GM23248 (cell line): ENCODE data around the gene ARID4B. TPM values are rescaled to one million over a fixed set of nuclear protein-coding genes. Genes with fewer than 3 reads are reported as not detected.
"Not testable (repeated sequence)": the region's sequence is repeated elsewhere in the genome, so short reads cannot be mapped to it uniquely, and the experiment has no call there.

Experiments
- DNase-seq: peaks from one replicate; pipeline ENCODE4 v3.0.0-alpha.2; 2015
- H2AFZ ChIP-seq: fragments of 200-600 bp; sonication (generic); 2 replicates; pipeline ENCODE4 v1.6.1; 2016; ENCODE audit warnings: antibody characterized with exemption
- H3F3A ChIP-seq: fragments of 200-600 bp; sonication (generic); 2 replicates; pipeline ENCODE4 v1.6.1; 2016; ENCODE audit warnings: mild to moderate bottlenecking, antibody characterized with exemption, mixed run types; ENCODE audit not compliant: insufficient read depth
- H3K27ac ChIP-seq: fragments of 200-600 bp; sonication (generic); 2 replicates; pipeline ENCODE4 v1.5.1; 2016; ENCODE audit warnings: mild to moderate bottlenecking
- H3K27me3 ChIP-seq: fragments of 200-600 bp; sonication (generic); replicated peaks from 2 replicates; pipeline ENCODE4 v1.6.1; 2016; ENCODE audit warnings: mild to moderate bottlenecking; ENCODE audit not compliant: insufficient read depth
- H3K36me3 ChIP-seq: fragments of 200-600 bp; sonication (generic); 2 replicates; pipeline ENCODE4 v1.6.1; 2016; ENCODE audit warnings: low read depth, mild to moderate bottlenecking
- H3K4me1 ChIP-seq: fragments of 200-600 bp; sonication (generic); 2 replicates; pipeline ENCODE4 v1.6.1; 2016; ENCODE audit warnings: mild to moderate bottlenecking; ENCODE audit not compliant: insufficient read depth
- H3K4me2 ChIP-seq: fragments of 200-600 bp; sonication (generic); one replicate; pipeline ENCODE4 v1.6.1; 2016; ENCODE audit warnings: mild to moderate bottlenecking; ENCODE audit not compliant: unreplicated experiment
- H3K4me3 ChIP-seq: fragments of 200-600 bp; sonication (generic); 2 replicates; pipeline ENCODE4 v1.5.1; 2016; ENCODE audit warnings: mild to moderate bottlenecking
- H3K79me2 ChIP-seq: fragments of 200-600 bp; sonication (generic); 2 replicates; pipeline ENCODE4 v1.6.1; 2016; ENCODE audit warnings: mild to moderate bottlenecking; ENCODE audit not compliant: insufficient read depth
- H3K9ac ChIP-seq: fragments of 200-600 bp; sonication (generic); 2 replicates; pipeline ENCODE4 v1.6.1; 2016; ENCODE audit warnings: mild to moderate bottlenecking
- H3K9me2 ChIP-seq: fragments of 200-600 bp; sonication (generic); 2 replicates; pipeline ENCODE4 v1.6.1; 2016; ENCODE audit warnings: mixed run types, mild to moderate bottlenecking, moderate library complexity; ENCODE audit not compliant: insufficient read depth
- H3K9me3 ChIP-seq: fragments of 200-600 bp; sonication (generic); one replicate; pipeline ENCODE4 v1.6.1; 2017; ENCODE audit warnings: low read depth
- H4K20me1 ChIP-seq: fragments of 200-600 bp; sonication (generic); 2 replicates; pipeline ENCODE4 v1.6.0; 2016; ENCODE audit not compliant: insufficient read depth
- EZH2 ChIP-seq: fragments of 200-600 bp; sonication (generic); IDR thresholded peaks from 2 replicates; pipeline ENCODE4 v1.6.1; 2018; ENCODE audit warnings: antibody characterized with exemption, mild to moderate bottlenecking; ENCODE audit not compliant: insufficient read depth, poor library complexity, severe bottlenecking
- EZH2phosphoT487 ChIP-seq: fragments of 200-600 bp; sonication (generic); IDR thresholded peaks from 2 replicates; pipeline ENCODE4 v1.6.1; 2018; ENCODE audit warnings: antibody characterized with exemption, moderate library complexity, mild to moderate bottlenecking, low read depth; ENCODE audit not compliant: insufficient read depth
- WGBS, 2 experiments: methylation state at CpG; one replicate each; pipeline ENCODE4 v1.1.6; 2015 to 2017; ENCODE audit warnings: low lambda C conversion rate in 2 of 2, low coverage in 1 of 2; ENCODE audit errors: missing lambda C conversion rate in 2 of 2; 5-methylcytosine and 5-hydroxymethylcytosine counted together
- in situ Hi-C: fragments of 300-500 bp; cut with MboI; formaldehyde crosslinking; loops from 2 replicates; pipeline ENCODE4 v1.15.0; 2020
- polyA plus RNA-seq: library from polyadenylated mRNA; unstranded; fragments of >200 nt; fragmentation: Nextera tagmentation; extraction: Ambion mirVana; gene quantifications from 2 replicates; pipeline ENCODE4 v1.2.1, GENCODE V29; 2016
- total RNA-seq: library from RNA; depleted of rRNA; stranded (reverse); fragments of >200 nt; shearing (Covaris generic); gene quantifications from 2 replicates; pipeline ENCODE4 v1.2.3, GENCODE V29; 2014

ARID4B gene
- total and polyA plus RNA-seq, 2 experiments from 2014 or later = 17.8 to 25.6 TPM

GRCh38 chr1:235215453-235215852, 112.5 kb downstream of the ARID4B start:
- WGBS, 2 experiments = 100% methylated on average over 1 of the region's 1 CpG
- H3K27ac ChIP-seq = no peak overlapping the region
- H3K4me1 ChIP-seq = no peaks in the 10 kb centered on the region
- no peak overlapping the region for H2AFZ ChIP-seq
- no peaks in the 10 kb centered on the region for H3K9me3 ChIP-seq
- H3K9ac ChIP-seq = no peak overlapping the region
- in situ Hi-C loops = no loop called here
- DNase-seq = no peak
- H3K27me3 ChIP-seq = no peaks in the 10 kb centered on the region
- peaks cover 16% of the 10 kb centered on the region; the same call in 1 of the 2 replicates for H3K79me2 ChIP-seq
- no peaks in the 10 kb centered on the region for H4K20me1 ChIP-seq
- H3K9me2 ChIP-seq = no peaks in the 10 kb centered on the region
- no peaks in the 10 kb centered on the region for H3F3A ChIP-seq
- H3K36me3 ChIP-seq = peaks cover 29% of the 10 kb centered on the region
- H3K4me2 ChIP-seq = no peak overlapping the region
- no peak overlapping the region for H3K4me3 ChIP-seq
- TF ChIP-seq EZH2 = no peak
- TF ChIP-seq EZH2phosphoT487 = no peak

GRCh38 chr1:235214962-235215361, 113.0 kb downstream of the ARID4B start:
- H3K4me1 ChIP-seq, H2AFZ ChIP-seq, H3K4me3 ChIP-seq, DNase-seq, H3K4me2 ChIP-seq, in situ Hi-C loops, H3F3A ChIP-seq, H3K9me3 ChIP-seq, H3K9me2 ChIP-seq, H3K9ac ChIP-seq, H3K27ac ChIP-seq, H4K20me1 ChIP-seq, H3K27me3 ChIP-seq: not testable (repeated sequence)
- peaks cover 26% of the 10 kb centered on the region for H3K36me3 ChIP-seq
- 95 to 100% methylated on average over 2 of the region's 2 CpGs for WGBS, 2 experiments
- peaks cover 16% of the 10 kb centered on the region; the same call in 1 of the 2 replicates for H3K79me2 ChIP-seq

- in situ Hi-C loops = no loop called here
- TF ChIP-seq EZH2 (no peak), EZH2phosphoT487 (no peak)
- H3K36me3 ChIP-seq = peaks cover 24% of the 10 kb centered on the region
- no peaks in the 10 kb centered on the region for H3K4me1 ChIP-seq
- peaks cover 16% of the 10 kb centered on the region; the same call in 1 of the 2 replicates for H3K79me2 ChIP-seq
- DNase-seq = no peak
- H3K4me2 ChIP-seq = no peak overlapping the region
- H4K20me1 ChIP-seq = no peaks in the 10 kb centered on the region
- no peak overlapping the region for H3K9ac ChIP-seq
- WGBS, 2 experiments = 95 to 96% methylated on average over 6 of the region's 6 CpGs
- no peaks in the 10 kb centered on the region for H3F3A ChIP-seq
- H3K9me2 ChIP-seq = no peaks in the 10 kb centered on the region
- H3K27ac ChIP-seq = no peak overlapping the region
- no peak overlapping the region for H3K4me3 ChIP-seq
- H3K27me3 ChIP-seq = no peaks in the 10 kb centered on the region
- H3K9me3 ChIP-seq = no peaks in the 10 kb centered on the region
- H2AFZ ChIP-seq = no peak overlapping the region
Observed at GRCh38 chr1:235213752-235214151, 114.2 kb downstream of the ARID4B start.

GRCh38 chr1:235211517-235211916, 116.5 kb downstream of the ARID4B start:
- DNase-seq = no peak
- in situ Hi-C loops = no loop called here
- Histone ChIP-seq H3K27me3 (no peaks in the 10 kb centered on the region), H3K27ac (no peak overlapping the region), H3K9me3 (no peaks in the 10 kb centered on the region), H3K4me3 (no peak overlapping the region), H3K4me1 (no peaks in the 10 kb centered on the region), H3K79me2 (peaks cover 6% of the 10 kb centered on the region; the same call in 1 of the 2 replicates), H3K36me3 (peaks cover 21% of the 10 kb centered on the region), H2AFZ (no peak overlapping the region), H3K4me2 (no peak overlapping the region), H3F3A (no peaks in the 10 kb centered on the region), H3K9me2 (no peaks in the 10 kb centered on the region), H3K9ac (no peak overlapping the region), H4K20me1 (no peaks in the 10 kb centered on the region)
- TF ChIP-seq EZH2phosphoT487 = no peak
- no peak for TF ChIP-seq EZH2
- WGBS, 2 experiments = 67% methylated on average over 3 of the region's 3 CpGs

- Histone ChIP-seq H3K9ac (no peak overlapping the region), H3K9me3 (no peaks in the 10 kb centered on the region), H3K27me3 (no peaks in the 10 kb centered on the region), H2AFZ (no peak overlapping the region), H3K79me2 (peaks cover 11% of the 10 kb centered on the region; the same call in 1 of the 2 replicates), H3K36me3 (peaks cover 31% of the 10 kb centered on the region), H3K27ac (no peak overlapping the region), H4K20me1 (no peaks in the 10 kb centered on the region), H3F3A (no peaks in the 10 kb centered on the region), H3K4me3 (no peak overlapping the region), H3K4me2 (no peak overlapping the region), H3K9me2 (no peaks in the 10 kb centered on the region), H3K4me1 (no peaks in the 10 kb centered on the region)
- DNase-seq = no peak
- TF ChIP-seq EZH2phosphoT487 (no peak), EZH2 (no peak)
- in situ Hi-C loops = no loop called here
- WGBS, 2 experiments = 96 to 98% methylated on average over 2 of the region's 2 CpGs
Observed at GRCh38 chr1:235207209-235207565, 120.8 kb downstream of the ARID4B start.
